Right lobe of liver (tissue), 4 donors: Measurements from ENCODE around the gene CSNK1D.

ENCODE experiments used
- CTCF ChIP-seq, 4 donors: fragments of 200-600 bp in 3 of 4; fragments of 450-650 bp in 1 of 4; IDR thresholded peaks; one replicate each; pipeline versions ENCODE4 v1.5.1 to v1.8.0; 2016 to 2022; ENCODE audit warnings: antibody characterized with exemption in 4 of 4, mild to moderate bottlenecking in 2 of 4
- POLR2A ChIP-seq: fragments of 450-650 bp; IDR thresholded peaks from one replicate; pipeline ENCODE4 v1.6.1; 2017; ENCODE audit warnings: antibody characterized with exemption, mild to moderate bottlenecking
- donor health status: DM: no; HTN: no; CAD: no.
- donor health status: DM: no; HTN: no; CAD: no.
- donor health status: DM: no; HTN: yes; CAD: no.

DNA sequence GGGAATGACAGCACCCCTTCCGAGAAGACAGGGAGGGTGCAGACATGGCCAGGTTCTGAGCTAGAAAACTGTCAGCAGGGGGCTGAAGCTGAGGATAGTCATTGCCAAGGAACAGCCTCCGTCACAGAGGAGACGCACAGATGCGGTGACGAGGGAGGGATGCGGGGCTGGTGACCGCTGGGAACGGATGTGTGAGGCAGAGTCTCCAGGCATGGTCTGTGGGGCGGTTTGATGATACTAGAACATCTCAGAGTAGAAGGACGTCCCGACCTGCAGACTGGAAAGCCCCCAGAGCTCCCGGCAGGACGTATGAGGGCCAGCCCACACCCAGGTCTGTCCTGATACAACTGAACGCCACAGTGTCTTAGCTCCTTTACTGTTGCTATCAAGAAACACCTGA is 1.8 kb upstream of the CSNK1D start:
- TF ChIP-seq CTCF (IDR thresholded peaks at IDR 0.05) (no peak), POLR2A (no peak)
